ENCODE results near the gene EXOC1L.

Gene EXOC1L

GRCh38 chr4:55853484-55854046 is 34.0 kb downstream of the EXOC1L start, which contains the start of gene EXOC1:
EXOC1 (plus strand) TSS chr4:55853648; CDS start chr4:55858324, 4,676 bp downstream.
- peaks cover 24% of the 10 kb centered on the region for H3K9me3 Mint-ChIP-seq
- DNase-seq, result peak; percentile 98
- no peak within 1 kb of the TSS for H3K4me3 Mint-ChIP-seq
- peaks cover 18% of the 10 kb centered on the region for H3K36me3 Mint-ChIP-seq (ENCODE audit: low read depth)
- peaks cover 17% of the 10 kb centered on the region for H3K27me3 Mint-ChIP-seq (ENCODE audit: low read depth, poor library complexity)
- no peak for TF ChIP-seq CTCF (IDR thresholded peaks at IDR 0.05)
- peak within 1 kb of the TSS; percentile 81 for H3K27ac Mint-ChIP-seq
- H3K4me1 Mint-ChIP-seq, result no peaks in the 10 kb centered on the region

DNA sequence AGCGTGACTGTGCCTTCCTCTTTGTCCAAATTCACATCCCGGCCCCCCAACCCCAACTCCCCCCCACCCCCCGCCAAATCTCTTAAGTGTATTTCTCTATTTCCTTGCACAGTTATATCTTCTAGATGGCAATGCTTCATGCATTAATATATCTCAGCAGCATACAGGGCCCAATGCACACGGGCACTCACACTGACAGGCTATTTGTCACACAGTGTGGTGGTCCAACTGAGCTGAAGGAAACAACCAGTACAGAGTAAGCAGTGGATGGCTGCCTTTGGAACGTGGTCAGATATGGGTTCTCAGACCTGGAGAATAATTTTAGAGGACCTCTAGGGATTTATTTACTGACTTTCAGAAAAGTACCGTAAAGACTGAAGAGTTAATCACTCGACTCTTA is 34.5 kb downstream of the EXOC1L start:
- Mint-ChIP-seq H3K36me3 (ENCODE audit: low read depth) (peaks cover 24% of the 10 kb centered on the region), H3K9me3 (peaks cover 28% of the 10 kb centered on the region), H3K27me3 (ENCODE audit: low read depth, poor library complexity) (peaks cover 14% of the 10 kb centered on the region), H3K27ac (no peak overlapping the region), H3K4me1 (no peaks in the 10 kb centered on the region), H3K4me3 (no peak overlapping the region)
- DNase-seq, result no peak
- no peak for TF ChIP-seq CTCF (IDR thresholded peaks at IDR 0.05)

- H3K27ac Mint-ChIP-seq, result no peak overlapping the region
- H3K9me3 Mint-ChIP-seq, result peaks cover 24% of the 10 kb centered on the region
- H3K4me3 Mint-ChIP-seq, result no peak overlapping the region
- peaks cover 4% of the 10 kb centered on the region for H3K27me3 Mint-ChIP-seq (ENCODE audit: low read depth, poor library complexity)
- no peak for TF ChIP-seq CTCF (IDR thresholded peaks at IDR 0.05)
- DNase-seq, result no peak
- H3K36me3 Mint-ChIP-seq (ENCODE audit: low read depth), result peaks cover 54% of the 10 kb centered on the region
- peaks cover 4% of the 10 kb centered on the region for H3K4me1 Mint-ChIP-seq
These were observed 38.0 kb downstream of the EXOC1L start for GRCh38 chr4:55857586-55857985.

- H3K9me3 Mint-ChIP-seq, result peaks cover 14% of the 10 kb centered on the region
- no peak overlapping the region for H3K27ac Mint-ChIP-seq
- no peaks in the 10 kb centered on the region for H3K27me3 Mint-ChIP-seq (ENCODE audit: low read depth, poor library complexity)
- H3K4me3 Mint-ChIP-seq, result no peak overlapping the region
- no peak for DNase-seq
- peaks cover 61% of the 10 kb centered on the region for H3K36me3 Mint-ChIP-seq (ENCODE audit: low read depth)
- peaks cover 4% of the 10 kb centered on the region for H3K4me1 Mint-ChIP-seq
- TF ChIP-seq CTCF (IDR thresholded peaks at IDR 0.05), result no peak
These were observed 40.1 kb downstream of the EXOC1L start for GRCh38 chr4:55859711-55860110.

- H3K4me1 Mint-ChIP-seq, result peaks cover 25% of the 10 kb centered on the region
- TF ChIP-seq CTCF (IDR thresholded peaks at IDR 0.05), result no peak
These were observed 45.1 kb downstream of the EXOC1L start for GRCh38 chr4:55864577-55865223.

More at GRCh38 chr4:55864577-55865223, 45.1 kb downstream of the EXOC1L start:
- H3K27ac Mint-ChIP-seq, result no peak overlapping the region
- H3K9me3 Mint-ChIP-seq, result no peaks in the 10 kb centered on the region
- no peak overlapping the region for H3K4me3 Mint-ChIP-seq
- peaks cover 56% of the 10 kb centered on the region for H3K36me3 Mint-ChIP-seq (ENCODE audit: low read depth)
- DNase-seq, result no peak
- H3K27me3 Mint-ChIP-seq (ENCODE audit: low read depth, poor library complexity), result no peaks in the 10 kb centered on the region
